GM11168 (cell line): ENCODE data around the gene XIRP2.

Source experiments
- in situ Hi-C: fragments of 300-500 bp; cut with MboI; formaldehyde crosslinking; loops from one replicate; pipeline ENCODE4 v1.12.0; 2022; ENCODE audit warnings: low sequenced_read_pairs; ENCODE audit not compliant: unreplicated experiment

Gene XIRP2

DNA sequence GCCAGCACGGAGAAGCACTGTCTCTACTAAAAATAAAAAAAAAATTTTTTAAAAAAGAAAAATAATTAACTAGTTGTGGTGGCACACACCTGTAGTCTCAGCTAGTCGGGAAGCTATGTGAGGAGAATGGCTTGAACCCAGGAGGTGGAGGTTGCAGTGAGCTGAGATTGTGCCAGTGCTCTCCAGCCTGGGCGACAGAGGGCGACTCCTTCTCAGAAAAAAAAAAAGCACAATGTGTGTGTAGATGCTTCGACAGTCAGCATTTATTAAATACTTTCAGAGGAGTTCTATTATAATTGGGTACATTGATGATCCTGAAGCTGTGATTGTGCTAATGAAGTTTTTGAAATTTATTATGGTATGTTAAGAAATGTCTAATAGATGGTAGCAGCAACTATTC is 46.5 kb downstream of the XIRP2 start:
- in situ Hi-C loops = no loop called here

- in situ Hi-C loops = no loop called here
Observed at GRCh38 chr2:166942377-166942776, 54.1 kb downstream of the XIRP2 start.

DNA sequence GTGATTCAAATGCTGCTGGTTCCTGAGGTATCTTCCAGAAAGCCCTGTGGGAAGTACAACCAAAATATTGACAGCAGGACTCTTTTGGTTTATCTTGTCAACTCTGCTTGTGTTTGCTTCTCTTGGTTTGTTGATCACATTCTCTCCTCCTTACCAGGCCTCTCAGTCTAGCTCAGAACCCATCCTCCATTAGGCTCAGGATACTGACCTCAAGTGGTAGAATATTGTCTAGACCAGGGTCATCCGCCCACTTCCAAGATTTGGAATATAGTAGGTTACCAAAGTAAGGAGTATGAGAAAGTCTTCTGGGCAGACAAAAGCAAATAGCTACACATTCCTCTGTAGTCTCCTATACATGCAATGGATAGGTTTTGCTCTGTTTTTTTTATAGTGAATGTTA is 56.6 kb downstream of the XIRP2 start:
- in situ Hi-C loops = no loop called here

DNA sequence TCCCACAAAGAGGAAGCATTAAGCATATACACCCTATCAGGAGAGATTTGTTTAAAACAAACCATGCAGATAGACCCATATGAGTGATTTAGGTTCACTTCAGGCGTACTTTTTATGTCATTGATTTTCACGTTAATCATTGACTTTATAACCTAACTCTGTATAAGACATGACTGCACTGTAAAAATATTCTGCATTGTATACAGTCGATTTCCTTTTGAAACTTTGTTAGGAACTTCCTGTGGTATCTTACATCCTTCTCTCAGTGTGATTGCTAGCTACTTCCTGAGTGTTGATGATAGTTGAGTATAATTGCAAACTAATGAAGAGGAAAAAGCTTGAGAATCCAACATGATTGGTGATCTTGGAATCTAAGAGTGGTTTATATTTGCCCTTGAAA is 69.4 kb downstream of the XIRP2 start:
- in situ Hi-C loops = no loop called here

GRCh38 chr2:166958986-166959481 is 70.8 kb downstream of the XIRP2 start:
- in situ Hi-C loops = no loop called here

DNA sequence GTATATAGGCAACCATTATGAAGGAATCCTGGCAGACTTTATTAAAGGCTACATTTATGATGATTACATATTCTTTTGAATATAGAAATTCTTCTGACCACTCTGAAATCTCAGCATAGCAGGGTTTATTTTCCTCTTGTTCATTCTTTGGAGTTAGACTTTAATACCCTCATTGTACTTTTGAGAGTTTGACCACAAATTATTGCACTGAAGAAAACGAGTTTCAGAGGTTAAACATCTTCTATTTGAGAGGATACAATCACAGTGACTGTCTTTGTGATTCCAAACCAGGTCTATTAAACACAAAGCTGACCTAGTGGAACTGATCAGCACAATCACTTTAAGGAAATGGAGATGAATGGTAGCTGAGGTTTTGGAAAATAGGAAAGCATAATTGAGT is 71.3 kb downstream of the XIRP2 start:
- in situ Hi-C loops = no loop called here

- in situ Hi-C loops = no loop called here
Observed at GRCh38 chr2:166960702-166961270, 72.5 kb downstream of the XIRP2 start.

DNA sequence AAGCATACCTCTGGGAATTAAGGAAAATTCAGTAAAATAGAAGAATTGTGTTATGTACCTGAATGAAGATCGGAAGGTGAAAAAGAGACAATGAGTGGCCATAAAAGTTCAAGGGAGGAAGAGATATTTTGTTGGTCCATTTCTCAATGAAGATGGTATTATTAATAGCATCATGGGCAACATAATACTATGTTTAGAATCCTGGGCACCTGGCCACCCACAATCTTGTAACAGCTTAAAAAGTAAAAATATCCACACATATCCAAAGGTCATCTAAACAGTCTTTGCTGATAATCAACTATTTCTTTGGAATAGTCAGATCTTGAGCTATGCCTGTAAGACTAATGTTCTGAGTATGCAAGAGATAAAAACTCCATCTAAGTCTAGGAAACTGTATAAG is 73.7 kb downstream of the XIRP2 start:
- in situ Hi-C loops = no loop called here

DNA sequence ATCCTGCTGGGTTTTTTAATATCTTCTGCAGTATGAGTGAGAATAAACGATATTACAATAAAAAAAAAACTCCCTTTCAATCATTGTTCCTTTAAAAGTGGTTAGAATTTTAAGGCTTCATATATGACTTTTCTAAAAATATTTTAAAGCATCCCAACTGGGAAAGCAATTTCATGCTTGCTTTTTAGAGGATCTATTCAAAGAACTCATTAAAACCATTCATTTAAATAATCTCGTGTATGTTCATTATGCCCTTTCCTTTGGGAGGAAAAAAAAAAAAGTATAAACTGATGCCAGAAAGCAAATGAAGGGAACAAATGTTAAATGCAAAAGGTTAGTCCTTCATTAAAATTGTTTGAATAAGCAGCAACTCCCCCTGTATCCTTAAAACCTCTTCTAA is 81.2 kb downstream of the XIRP2 start:
- in situ Hi-C loops = no loop called here

- in situ Hi-C loops = no loop called here
Observed at GRCh38 chr2:166972002-166972401, 83.7 kb downstream of the XIRP2 start.

GRCh38 chr2:166972418-166972817 is 84.1 kb downstream of the XIRP2 start:
- in situ Hi-C loops = no loop called here

- in situ Hi-C loops = no loop called here
Observed at GRCh38 chr2:166984188-166984587, 95.9 kb downstream of the XIRP2 start.

GRCh38 chr2:166984797-166985196 is 96.5 kb downstream of the XIRP2 start:
- in situ Hi-C loops = no loop called here

- in situ Hi-C loops = no loop called here
Observed at GRCh38 chr2:166994588-166995336, 106.5 kb downstream of the XIRP2 start.

DNA sequence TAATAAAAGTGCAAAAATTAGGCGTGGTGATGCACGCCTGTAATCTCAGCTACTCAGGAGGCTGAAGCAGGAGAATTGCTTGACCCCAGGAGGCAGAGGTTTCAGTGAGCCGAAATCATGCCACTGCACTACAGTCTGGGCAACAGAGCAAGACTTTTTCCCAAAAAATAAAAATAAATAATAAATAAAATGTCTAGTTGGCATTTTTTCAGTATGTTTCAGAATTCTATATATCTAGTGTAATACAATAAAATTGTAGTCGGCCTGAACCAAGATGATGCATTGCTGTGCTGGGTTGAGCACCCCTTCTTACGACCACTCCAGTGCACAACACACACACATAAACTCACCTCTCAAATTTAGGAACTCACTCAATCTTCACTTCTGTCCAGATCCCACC is 108.2 kb downstream of the XIRP2 start:
- in situ Hi-C loops = no loop called here

- in situ Hi-C loops = no loop called here
Observed at GRCh38 chr2:167001165-167001564, 112.9 kb downstream of the XIRP2 start.

GRCh38 chr2:167005096-167005495 is 116.8 kb downstream of the XIRP2 start:
- in situ Hi-C loops = no loop called here

DNA sequence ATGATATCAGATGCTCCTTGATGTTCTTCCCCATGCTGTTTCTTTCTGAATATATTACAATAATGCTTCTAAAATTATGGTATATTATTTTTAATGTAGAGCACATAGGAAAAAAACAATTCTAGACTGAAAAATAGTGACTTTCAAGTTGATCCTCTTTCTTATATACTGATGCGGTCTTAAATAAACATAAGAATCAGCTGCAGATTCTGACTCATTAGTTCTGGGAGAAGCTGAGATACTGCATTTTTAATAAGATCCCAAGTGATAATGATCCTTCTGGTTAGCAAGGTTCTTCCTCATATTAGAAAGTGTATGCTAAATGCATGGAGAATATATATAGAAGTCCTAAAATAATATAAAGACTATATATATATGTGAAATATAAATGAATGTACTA is 124.9 kb downstream of the XIRP2 start:
- in situ Hi-C loops = no loop called here

DNA sequence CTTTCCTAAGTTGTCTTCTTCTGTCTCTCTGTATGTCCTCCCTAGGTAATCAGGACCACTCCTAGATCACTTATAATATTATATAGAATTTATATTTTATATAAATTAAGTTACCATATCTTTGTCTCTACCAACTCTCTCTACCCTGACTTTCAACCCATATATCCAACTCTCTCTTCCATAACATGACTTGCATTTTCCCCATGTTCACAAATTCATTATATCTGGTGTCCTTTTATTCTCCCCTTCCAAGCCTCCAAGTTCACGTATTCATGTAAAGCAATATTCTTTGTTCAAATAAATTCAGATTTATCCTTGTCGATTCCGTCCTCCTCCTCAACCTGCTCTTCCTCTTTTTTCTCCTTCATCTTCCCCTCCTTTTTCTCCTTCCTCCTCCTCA is 127.5 kb downstream of the XIRP2 start:
- in situ Hi-C loops = no loop called here

DNA sequence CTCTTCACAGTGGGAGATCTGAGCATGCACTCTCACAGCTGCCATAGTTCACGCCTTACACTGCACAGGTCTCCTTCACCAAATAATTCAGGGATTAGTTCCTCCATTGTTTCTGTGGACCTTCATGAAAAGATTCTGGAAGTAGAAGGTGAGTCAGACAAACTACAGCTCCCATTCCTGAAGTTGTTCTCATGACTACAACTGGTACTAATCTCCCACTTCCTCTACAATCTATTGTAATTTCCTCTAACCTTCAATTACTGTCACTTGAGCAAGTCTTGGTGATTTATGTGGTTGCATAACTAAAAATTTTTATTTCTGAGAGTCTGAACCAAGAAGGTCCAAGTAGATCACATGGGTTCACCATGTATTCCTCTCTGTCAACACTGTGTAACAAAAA is 128.7 kb downstream of the XIRP2 start:
- in situ Hi-C loops = no loop called here

DNA sequence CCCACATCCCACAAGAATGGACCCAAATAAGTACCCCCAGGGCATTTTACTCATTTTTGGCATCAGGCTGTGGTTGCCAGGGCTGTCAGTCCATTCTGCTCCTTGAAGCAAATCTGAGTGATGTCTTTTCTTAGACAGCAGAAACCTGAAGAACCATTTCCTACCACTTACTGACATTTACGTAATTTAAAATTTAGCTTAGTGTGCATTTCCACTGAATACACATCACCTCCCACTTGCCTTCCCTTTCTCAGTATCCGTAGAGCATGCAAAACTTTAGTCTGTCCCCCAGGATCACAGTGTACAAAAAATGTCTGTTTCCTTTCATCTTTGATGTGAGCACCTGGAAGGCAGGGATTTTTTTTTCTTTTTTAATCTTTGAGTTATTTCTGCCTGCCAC is 130.3 kb downstream of the XIRP2 start:
- in situ Hi-C loops = no loop called here

DNA sequence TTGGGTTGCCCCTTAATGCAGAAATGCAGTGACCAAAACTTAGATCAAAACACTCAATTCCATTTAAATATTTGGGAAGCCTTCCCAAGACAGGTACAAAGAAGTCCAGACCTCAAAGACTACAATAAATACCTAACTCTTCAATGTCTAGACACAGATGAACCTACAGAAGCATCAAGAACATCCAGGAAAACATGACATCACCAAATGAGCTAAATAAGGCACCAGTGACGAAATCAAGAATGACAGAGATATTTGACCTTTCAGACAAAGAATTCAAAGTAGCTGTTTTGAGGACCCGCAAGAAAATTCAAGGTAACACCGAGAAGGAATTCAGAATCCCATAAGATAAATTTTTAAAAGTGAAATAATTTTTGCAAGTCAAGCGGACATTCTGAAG is 140.2 kb downstream of the XIRP2 start:
- in situ Hi-C loops = no loop called here
